GM19468 (cell line): Measurements from ENCODE around the gene CDKN2AIP.
"Not testable (repeated sequence)": the region's sequence is repeated elsewhere in the genome, so short reads cannot be mapped to it uniquely, and the experiment has no call there.

Experiments used
- ATAC-seq: cut with Tn5 transposase; IDR thresholded peaks from one replicate; pipeline ENCODE4 v1.9.1; 2021; ENCODE audit warnings: mild to moderate bottlenecking, moderate library complexity, moderate number of reproducible peaks; ENCODE audit not compliant: unreplicated experiment; ENCODE audit errors: extremely low read depth

Gene CDKN2AIP

GRCh38 chr4:183445097-183445428, 627 bp downstream of the CDKN2AIP start:
- ATAC-seq: no peak

GRCh38 chr4:183447646-183448045, 3.2 kb downstream of the CDKN2AIP start:
- no peak for ATAC-seq

DNA sequence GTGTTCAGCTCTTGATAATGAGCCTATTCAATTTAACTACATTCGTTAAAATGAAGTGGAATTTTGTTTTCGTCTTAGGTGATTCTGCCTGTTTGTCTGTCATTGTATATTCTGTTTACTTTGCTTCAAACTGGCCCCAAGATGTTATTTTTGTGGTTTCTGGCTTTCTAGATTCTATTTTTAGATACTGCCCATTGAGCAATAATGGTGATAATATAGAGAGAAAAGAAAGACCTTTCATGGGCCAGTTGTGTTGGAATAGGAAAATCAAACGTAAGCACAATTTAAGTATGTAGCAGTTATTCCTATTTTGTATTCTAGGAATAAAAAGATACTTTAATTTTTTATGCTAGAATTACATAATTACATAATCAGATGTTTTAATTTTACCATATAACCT, 4.0 kb downstream of the CDKN2AIP start:
- ATAC-seq: no peak

- ATAC-seq: no peak
Measured at GRCh38 chr4:183449193-183449882, 4.9 kb downstream of the CDKN2AIP start.

- ATAC-seq: no peak
Measured at GRCh38 chr4:183450108-183450507, 5.7 kb downstream of the CDKN2AIP start.

GRCh38 chr4:183455431-183456195, 11.2 kb downstream of the CDKN2AIP start:
- ATAC-seq: no peak

DNA sequence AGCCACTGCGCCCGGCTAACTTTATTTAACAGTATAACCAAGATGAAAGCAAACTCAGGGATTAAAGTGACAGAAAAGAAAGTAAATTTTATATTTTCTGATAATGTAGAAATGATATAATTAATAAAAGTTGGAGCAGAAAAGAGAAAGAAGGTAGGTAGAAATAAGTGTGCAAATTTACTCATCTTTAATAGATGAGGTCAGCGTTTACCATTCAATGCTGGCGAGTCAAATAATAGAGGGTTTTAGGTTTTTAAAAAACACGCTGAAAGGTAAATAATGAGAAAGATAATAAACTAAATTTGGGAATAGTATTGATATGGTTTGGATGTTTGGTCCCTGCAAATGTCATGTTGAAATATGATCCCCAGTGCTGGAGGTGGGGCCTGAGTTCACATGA, 13.6 kb downstream of the CDKN2AIP start:
- ATAC-seq: no peak

DNA sequence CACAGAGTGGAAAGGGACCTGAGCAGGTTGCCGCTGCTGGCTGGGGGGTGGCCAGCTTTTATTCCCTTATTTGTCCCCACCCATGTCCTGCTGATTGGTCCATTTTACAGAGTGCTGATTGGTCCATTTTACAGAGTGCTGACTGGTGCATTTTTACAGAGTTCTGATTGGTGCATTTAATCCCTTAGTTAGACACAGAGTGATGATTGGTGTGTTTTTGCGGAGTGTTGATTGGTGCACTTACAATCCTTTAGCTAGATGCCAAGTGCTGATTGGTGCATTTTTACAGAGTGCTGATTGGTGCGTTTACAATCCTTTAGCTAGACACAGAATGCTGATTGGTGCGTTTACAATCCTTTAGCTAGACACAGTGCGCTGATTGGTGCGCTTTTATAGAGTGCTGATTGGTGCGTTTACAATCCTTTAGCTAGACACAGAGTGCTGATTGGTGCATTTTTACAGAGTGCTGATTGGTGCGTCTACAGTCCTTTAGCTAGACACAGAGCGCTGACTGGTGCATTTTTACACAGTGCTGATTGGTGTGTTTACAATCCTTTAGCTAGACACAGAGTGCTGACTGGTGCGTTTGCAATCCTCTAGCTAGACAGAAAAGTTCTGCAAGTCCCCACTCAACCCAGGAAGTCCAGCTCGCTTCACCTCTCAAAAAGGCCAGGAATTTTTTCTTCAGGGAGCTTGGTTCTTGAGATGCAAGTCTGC, 19.6 kb downstream of the CDKN2AIP start:
- not testable (repeated sequence) for ATAC-seq

DNA sequence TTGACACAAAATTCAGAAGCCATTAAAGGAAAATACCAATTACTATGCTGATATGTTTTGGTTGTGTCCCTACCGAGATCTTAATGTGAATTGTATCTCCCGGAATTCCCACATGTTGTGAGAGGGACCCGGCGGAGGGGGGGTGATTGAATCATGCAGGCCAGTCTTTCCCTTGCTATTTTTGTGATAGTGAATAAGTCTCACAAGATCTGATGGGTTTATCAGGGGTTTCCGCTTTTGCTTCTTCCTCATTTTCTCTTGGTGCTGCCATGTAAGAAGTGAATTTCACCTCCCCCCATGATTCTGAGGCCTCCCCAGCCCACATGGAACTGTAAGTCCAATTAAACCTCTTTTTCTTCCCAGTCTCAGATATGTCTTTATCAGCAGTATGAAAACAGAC, 21.4 kb downstream of the CDKN2AIP start:
- ATAC-seq: not testable (repeated sequence)

- no peak for ATAC-seq
Measured at GRCh38 chr4:183467246-183467645, 22.8 kb downstream of the CDKN2AIP start.

DNA sequence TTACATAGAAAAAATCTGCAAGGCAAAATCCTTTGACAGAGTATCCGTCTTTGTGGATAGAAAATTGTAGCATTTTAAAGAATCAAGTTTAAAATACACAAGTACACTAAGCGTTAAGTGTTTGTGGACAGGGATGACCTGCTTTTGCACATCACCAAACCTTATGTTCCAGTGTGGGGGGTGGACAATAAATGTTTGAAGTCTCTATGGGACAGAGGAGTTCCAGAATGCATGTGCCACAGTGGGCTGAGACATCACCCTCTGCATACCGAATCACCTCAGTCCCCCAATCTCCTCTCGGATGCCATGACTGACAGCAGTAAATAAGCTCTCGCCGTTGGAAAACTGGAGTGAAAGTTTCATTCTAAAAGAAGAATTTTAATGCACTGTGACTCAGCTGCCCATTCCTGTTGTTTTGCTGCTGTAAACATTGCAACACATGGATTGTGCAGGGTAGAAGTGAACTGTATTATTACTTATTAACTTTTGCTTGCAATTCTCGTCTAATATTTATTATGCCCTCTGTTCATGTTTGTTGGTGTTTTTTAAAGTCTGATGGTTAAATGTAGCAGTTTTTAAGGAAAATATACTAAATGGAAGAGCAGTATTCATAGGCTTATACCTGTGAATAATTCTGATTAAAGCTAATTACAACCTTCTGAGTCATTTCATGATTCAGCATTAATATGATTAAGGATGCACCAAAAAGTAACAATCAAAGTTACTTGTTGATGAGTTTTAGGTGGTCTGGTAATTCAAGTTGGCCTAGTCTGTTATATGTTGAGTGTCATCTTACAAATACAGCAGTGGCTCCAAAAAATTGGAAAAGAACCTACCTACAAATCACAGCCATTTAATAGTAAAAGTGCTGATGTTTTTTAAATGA, 24.0 kb downstream of the CDKN2AIP start:
- ATAC-seq: no peak

DNA sequence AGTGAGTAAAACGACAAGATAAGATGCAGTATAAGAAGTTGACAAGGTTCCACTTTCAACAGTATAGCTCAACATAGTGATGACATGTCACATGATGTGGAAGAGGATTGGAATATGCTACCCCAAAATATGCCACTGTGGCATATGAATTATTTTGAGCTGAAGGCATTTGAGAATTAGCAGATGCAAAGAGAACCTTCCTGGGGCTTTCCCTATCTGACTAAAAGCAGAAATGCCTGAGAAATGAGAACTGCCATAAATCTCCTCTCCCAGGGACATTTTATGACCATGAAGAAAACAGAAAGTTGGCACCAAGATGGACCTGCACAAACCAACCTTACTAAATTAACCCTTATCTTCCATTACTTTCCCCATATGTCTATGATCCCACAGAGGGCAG, 24.8 kb downstream of the CDKN2AIP start:
- ATAC-seq: no peak

DNA sequence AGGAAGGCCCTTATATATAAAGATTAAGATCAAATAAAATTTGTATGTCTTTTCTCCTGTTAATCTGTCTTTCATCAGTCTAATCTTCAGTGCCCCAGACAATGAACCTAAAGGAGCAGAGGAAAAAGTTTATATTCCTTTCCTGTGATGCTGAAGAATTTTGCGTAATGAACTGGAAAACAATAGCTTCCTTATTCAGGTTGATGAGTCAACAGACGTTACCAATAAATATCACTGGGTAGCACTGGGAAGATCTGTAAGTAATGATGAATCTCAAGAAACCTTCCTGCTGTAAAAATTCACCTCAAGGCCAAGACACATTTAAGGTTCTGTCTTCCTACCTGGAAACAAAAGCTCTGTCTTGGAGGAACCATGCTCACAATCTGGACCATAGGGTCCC, 25.5 kb downstream of the CDKN2AIP start:
- ATAC-seq: no peak

GRCh38 chr4:183470821-183471220, 26.4 kb downstream of the CDKN2AIP start:
- no peak for ATAC-seq

DNA sequence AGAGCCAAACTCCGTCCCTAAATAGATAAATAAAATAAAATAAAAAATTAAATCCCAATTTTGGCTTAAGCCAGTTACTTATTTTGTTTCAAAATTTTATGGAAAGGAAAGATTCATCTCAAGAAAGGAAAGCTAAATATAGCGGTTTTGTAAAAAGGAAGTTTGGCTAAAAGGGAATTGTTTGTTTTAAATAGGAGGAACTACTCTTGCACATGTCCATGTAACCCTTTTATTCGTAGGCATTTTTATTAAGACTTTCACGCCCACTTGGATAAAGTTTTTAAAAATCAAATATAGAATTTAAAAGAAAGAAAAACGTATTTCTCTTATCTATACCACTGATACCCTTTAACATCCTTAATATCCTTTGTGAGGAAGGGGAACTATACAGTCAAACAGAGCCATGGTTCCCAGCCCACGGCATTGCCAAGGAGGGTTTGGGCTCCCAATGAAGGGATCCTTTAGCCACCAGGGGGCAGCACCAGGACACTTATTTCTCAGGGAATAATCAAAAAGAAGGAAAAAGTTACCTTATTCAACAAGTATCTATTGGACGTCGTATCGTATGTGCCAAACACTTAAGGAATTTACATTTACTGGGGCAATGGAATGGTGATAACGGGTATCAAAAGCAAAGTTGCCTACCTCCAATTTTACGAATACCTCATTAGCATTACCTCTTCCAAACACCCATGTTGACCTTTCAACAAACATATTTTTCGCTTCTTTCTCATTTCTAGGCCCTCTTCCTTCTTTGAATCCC, 27.7 kb downstream of the CDKN2AIP start:
- no peak for ATAC-seq

- no peak for ATAC-seq
Measured at GRCh38 chr4:183478123-183478522, 33.7 kb downstream of the CDKN2AIP start.

DNA sequence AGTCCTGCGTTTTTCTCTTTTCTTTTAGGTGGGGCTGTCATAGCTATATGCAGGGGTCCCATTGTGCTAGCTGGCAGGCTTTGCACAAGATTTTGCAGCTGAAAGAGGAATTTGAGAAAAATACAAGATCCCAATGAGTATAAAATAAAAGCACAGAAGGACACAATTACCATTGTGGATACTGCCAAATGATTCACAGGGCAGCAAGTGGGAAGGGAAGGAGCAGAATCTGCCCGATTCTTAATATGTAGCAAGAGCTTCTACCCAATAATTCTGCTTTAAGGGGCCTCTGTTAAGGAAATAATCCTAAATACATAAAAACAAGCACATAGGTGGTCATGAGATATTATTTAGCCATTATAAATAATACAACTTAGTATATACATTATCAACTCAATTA, 34.5 kb downstream of the CDKN2AIP start:
- ATAC-seq: no peak

DNA sequence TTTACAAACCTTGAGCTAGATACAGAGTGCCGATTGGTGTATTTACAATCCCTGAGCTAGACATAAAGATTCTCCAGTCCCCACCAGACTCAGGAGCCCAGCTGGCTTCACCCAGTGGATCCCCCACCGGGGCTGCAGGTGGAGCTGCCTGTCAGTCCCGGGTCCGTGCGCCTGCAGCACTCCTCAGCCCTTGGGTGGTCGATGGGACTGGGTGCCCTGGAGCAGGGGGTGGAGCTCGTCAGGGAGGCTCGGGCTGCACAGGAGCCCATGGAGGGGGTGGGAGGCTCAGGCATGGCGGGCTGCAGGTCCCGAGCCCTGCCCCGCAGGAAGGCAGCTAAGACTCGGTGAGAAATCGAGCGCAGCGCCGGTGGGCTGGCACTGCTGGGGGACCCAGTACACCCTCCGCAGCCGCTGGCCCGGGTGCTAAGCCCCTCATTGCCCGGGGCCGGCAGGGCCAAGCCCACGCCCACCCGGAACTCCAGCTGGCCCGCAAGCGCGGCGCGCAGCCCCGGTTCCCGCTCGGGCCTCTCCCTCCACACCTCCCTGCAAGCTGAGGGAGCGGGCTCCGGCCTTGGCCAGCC, 38.2 kb downstream of the CDKN2AIP start:
- ATAC-seq: not testable (repeated sequence)

- ATAC-seq: no peak
Measured at GRCh38 chr4:183483997-183484396, 39.6 kb downstream of the CDKN2AIP start.
